CD8-positive, alpha-beta memory T cell (primary cell): ENCODE measurements around the gene RAB21. TPM values are rescaled to one million over a fixed set of nuclear protein-coding genes. Genes with fewer than 3 reads are reported as not detected.

ENCODE experiments used
- CTCF ChIA-PET: fragments of 350-600 bp; sonication (Branson Sonifier 250); formaldehyde crosslinking; loops from one replicate; lab custom pipeline; 2021; ENCODE audit warnings: antibody characterized with exemption; lab: Charles Lee
- POLR2A ChIA-PET: fragments of 350-600 bp; sonication (Branson Sonifier 250); formaldehyde crosslinking; loops from one replicate; lab custom pipeline; 2021; ENCODE audit warnings: antibody characterized with exemption; lab: Charles Lee
- DNase-seq, 5 donors: peaks; one replicate each; pipeline versions ENCODE4 v3.0.0 to v3.0.0-alpha.2; 2020 to 2022; ENCODE audit warnings: mixed read lengths in 1 of 5
- H3K27ac ChIP-seq: one replicate; pipeline ENCODE4 v1.7.0; 2013; ENCODE audit warnings: low read depth, mild to moderate bottlenecking, low read length, moderate library complexity
- H3K27me3 ChIP-seq: 2 replicates; pipeline ENCODE4 v1.7.0; 2013; ENCODE audit warnings: low read length, mild to moderate bottlenecking; ENCODE audit not compliant: insufficient read depth, poor library complexity, severe bottlenecking
- H3K36me3 ChIP-seq: 2 replicates; pipeline ENCODE4 v1.7.0; 2013; ENCODE audit warnings: mild to moderate bottlenecking, low read length, moderate library complexity; ENCODE audit not compliant: insufficient read depth
- H3K4me1 ChIP-seq: 2 replicates; pipeline ENCODE4 v1.7.0; 2013; ENCODE audit warnings: mild to moderate bottlenecking, low read length, moderate library complexity; ENCODE audit not compliant: insufficient read depth
- H3K4me3 ChIP-seq: 2 replicates; pipeline ENCODE4 v1.7.0; 2013; ENCODE audit warnings: mild to moderate bottlenecking, low read length
- H3K9me3 ChIP-seq: 2 replicates; pipeline ENCODE4 v1.7.0; 2013; ENCODE audit warnings: mild to moderate bottlenecking, low read length
- H3K27ac Mint-ChIP-seq, 8 donors: one replicate each; pipeline ENCODE4 v1.8.0; 2020 to 2021; ENCODE audit warnings: mixed read lengths in 8 of 8, mild to moderate bottlenecking in 6 of 8, inconsistent platforms in 3 of 8, moderate library complexity in 3 of 8
- H3K27me3 Mint-ChIP-seq, 2 donors: one replicate each; pipeline ENCODE4 v1.8.0; 2020 to 2021; ENCODE audit warnings: mixed read lengths in 2 of 2, mild to moderate bottlenecking in 1 of 2, moderate library complexity in 1 of 2
- H3K36me3 Mint-ChIP-seq, 3 donors: one replicate each; pipeline ENCODE4 v1.8.0; 2020 to 2021; ENCODE audit warnings: mixed read lengths in 3 of 3, inconsistent platforms in 1 of 3, mild to moderate bottlenecking in 1 of 3
- H3K4me1 Mint-ChIP-seq, 3 donors: one replicate each; pipeline ENCODE4 v1.8.0; 2020 to 2021; ENCODE audit warnings: mixed read lengths in 3 of 3, inconsistent platforms in 1 of 3, mild to moderate bottlenecking in 1 of 3
- H3K4me3 Mint-ChIP-seq, 7 donors: one replicate each; pipeline ENCODE4 v1.8.0; 2020 to 2021; ENCODE audit warnings: mixed read lengths in 7 of 7, mild to moderate bottlenecking in 6 of 7, moderate library complexity in 4 of 7, inconsistent platforms in 2 of 7
- H3K9me3 Mint-ChIP-seq, 5 donors: one replicate each; pipeline ENCODE4 v1.8.0; 2020 to 2022; ENCODE audit warnings: mixed read lengths in 5 of 5, mild to moderate bottlenecking in 3 of 5, moderate library complexity in 2 of 5, inconsistent platforms in 1 of 5
- polyA plus RNA-seq: library from polyadenylated mRNA; unstranded; fragments of 300-500 nt; fragmentation: Illumina TruSeq; gene quantifications from one replicate; pipeline ENCODE4 v1.2.3, GENCODE V29; 2021
- total RNA-seq, 2 experiments: library from RNA; stranded (reverse); gene quantifications; one replicate each; pipeline ENCODE4 v1.2.3, GENCODE V29; 2021

Gene RAB21
- total and polyA plus RNA-seq, 3 experiments from 2014 or later = 39.3 to 106 (median 100) TPM

DNA sequence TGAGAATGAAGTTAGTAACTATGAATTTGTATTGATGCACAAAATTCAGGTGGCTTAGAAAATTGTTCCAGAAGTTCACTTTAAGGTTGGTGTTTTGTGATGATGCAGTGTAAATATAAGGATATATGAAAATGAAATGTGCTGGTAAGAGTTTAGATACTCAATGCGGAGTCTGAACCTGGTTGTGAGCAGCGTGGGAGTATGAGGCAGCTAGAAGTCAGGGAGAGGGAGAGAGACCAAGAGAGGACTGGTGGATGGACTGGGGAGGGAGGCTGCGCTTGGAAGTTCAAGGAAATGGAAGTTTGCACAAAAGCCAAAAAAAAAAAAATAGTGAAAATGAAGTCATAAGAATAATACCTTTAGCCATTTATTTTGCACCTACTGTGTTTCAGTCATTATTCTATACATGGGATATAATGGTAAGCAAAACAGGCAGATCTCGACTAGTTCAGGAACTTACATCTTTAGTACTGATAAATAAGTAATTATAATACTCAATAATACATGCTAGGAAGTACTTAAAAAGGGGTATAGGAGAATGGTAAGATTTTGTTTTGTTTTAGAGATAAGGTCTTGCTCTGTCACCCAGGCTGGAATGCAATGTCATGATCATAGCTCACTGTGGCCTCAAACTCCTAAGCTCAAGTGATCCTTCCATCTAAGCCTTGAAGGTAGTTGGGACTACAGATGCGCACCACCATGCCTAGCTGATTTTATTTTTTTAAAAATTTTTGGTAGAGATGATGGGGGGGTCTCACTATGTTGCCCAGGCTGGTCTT, 10.0 kb upstream of the RAB21 start:
- Mint-ChIP-seq H3K4me1 (no peaks in the 10 kb centered on the region), H3K27me3 (peaks cover 12 to 21% of the 10 kb centered on the region in 2 donors), H3K4me3 (no peak overlapping the region), H3K27ac (peak overlapping the region in 1 of 8 donors; percentile 14), H3K36me3 (no peaks in the 10 kb centered on the region), H3K9me3 (no peaks in the 10 kb centered on the region)
- Histone ChIP-seq H3K27ac (no peak overlapping the region), H3K36me3 (no peaks in the 10 kb centered on the region), H3K4me1 (no peaks in the 10 kb centered on the region), H3K9me3 (no peaks in the 10 kb centered on the region), H3K27me3 (no peaks in the 10 kb centered on the region), H3K4me3 (no peak overlapping the region)
- no peak for DNase-seq
- CTCF ChIA-PET = interaction anchor here (1.5 to 1.6 kb wide), 2 partner anchors 10 to 13 kb away, joined by 3 to 5 read pairs; partner anchors contain the start of gene RAB21
- POLR2A ChIA-PET = interaction anchor here (1.0 kb wide), 1 partner anchor 9 kb away, joined by 3 read pairs; no protein-coding TSS in a partner anchor

DNA sequence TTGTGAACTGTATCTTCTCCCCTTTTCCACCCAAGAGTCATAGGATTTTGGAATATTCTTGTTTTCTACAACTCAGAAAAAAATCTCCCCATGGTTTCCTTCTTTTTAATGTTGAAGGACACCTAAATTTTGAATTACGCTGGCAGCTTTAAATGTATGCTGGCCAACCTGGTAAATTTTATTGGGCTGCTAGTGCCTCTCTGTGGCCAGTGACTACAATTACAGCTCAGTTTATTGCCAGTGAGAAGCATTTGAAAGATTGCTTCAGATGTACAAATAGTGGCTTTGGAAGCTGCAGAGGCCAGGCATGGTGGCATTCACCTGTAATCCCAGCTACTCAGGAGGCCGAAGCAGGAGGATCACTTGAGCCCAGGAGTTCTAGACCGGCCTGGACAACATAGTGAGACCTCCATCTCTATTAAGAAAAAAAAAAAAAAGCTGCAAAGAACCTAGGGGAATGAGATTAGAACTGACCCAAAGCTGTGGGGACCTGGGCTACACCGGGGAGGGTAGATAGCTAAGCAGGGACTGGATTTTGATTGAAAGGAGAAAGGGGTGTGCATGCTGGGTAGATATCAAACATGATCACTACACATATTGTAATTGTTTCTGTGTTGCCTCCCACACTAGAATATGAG, 7.6 kb upstream of the RAB21 start:
- H3K27me3 ChIP-seq = no peaks in the 10 kb centered on the region
- ChIA-PET CTCF (interaction anchor here (0.7 to 3.5 kb wide), 23 partner anchors 8 to 1846 kb away, joined by 3 to 20 read pairs (median 4); partner anchors contain the start of genes RAB21, THAP2, TMEM19 and ZFC3H1), POLR2A (interaction anchor here (1.0 to 1.2 kb wide), 2 partner anchors 9 to 83 kb away, joined by 3 read pairs; partner anchors contain the start of gene THAP2)
- H3K9me3 Mint-ChIP-seq = no peaks in the 10 kb centered on the region
- peaks cover 16 to 31% of the 10 kb centered on the region in 2 donors for H3K27me3 Mint-ChIP-seq
- no peaks in the 10 kb centered on the region for H3K36me3 Mint-ChIP-seq
- no peaks in the 10 kb centered on the region for H3K36me3 ChIP-seq
- H3K4me1 ChIP-seq = no peaks in the 10 kb centered on the region
- peak; percentile 12 to 62 (median 52) for DNase-seq
- no peak overlapping the region for H3K27ac ChIP-seq
- no peak overlapping the region for H3K4me3 Mint-ChIP-seq
- no peaks in the 10 kb centered on the region for H3K4me1 Mint-ChIP-seq
- no peak overlapping the region for H3K4me3 ChIP-seq
- H3K27ac Mint-ChIP-seq = no peak overlapping the region
- H3K9me3 ChIP-seq = no peaks in the 10 kb centered on the region

DNA sequence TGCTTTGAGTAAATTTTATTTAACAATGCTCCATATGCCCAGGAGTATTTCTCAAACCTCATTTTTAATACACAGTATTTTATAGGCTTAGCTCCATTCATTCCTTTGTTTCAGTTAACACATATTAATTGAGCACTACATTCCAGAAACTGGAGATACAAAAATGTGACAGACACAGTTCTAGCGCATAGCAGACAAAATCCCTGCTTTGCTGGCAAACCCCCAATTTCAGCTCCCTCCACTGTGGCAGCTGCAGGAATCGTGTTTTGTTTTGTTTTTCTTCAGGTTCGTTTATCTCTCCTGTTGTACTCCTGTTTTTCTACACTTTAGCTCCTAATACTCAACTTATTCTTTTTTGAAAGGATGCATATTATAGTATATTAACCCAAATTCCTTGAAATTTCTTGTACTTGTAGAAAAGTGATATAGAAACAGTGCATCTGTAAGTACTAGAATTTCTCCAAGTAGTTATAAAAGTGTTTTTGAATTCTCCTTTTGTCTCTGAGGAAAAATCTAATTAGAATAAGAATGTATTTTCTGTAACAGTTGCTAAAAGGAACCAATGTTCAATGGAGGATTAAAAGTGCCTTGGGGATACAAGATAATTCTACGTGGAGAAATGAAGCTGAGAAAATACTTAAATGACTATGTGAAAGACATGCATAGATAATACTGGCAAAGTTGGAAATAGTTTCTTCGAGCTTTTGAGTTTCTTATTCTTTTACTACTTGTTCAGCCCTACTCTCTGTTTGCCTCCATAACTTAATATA, 6.4 kb upstream of the RAB21 start:
- no peak overlapping the region for H3K4me3 ChIP-seq
- no peaks in the 10 kb centered on the region for H3K4me1 Mint-ChIP-seq
- no peak overlapping the region for H3K27ac ChIP-seq
- no peaks in the 10 kb centered on the region for H3K9me3 Mint-ChIP-seq
- no peaks in the 10 kb centered on the region for H3K27me3 ChIP-seq
- H3K27me3 Mint-ChIP-seq = peaks cover 18 to 31% of the 10 kb centered on the region in 2 donors
- no peak overlapping the region for H3K4me3 Mint-ChIP-seq
- DNase-seq = no peak
- no peak overlapping the region for H3K27ac Mint-ChIP-seq
- H3K36me3 ChIP-seq = no peaks in the 10 kb centered on the region
- no peaks in the 10 kb centered on the region for H3K9me3 ChIP-seq
- POLR2A ChIA-PET = no interaction called here
- H3K4me1 ChIP-seq = no peaks in the 10 kb centered on the region
- H3K36me3 Mint-ChIP-seq = no peaks in the 10 kb centered on the region
- CTCF ChIA-PET = interaction anchor here (1.9 to 3.5 kb wide), 6 partner anchors 7 to 333 kb away, joined by 8 to 20 read pairs (median 15); partner anchors contain the start of genes RAB21, THAP2, TMEM19 and ZFC3H1

DNA sequence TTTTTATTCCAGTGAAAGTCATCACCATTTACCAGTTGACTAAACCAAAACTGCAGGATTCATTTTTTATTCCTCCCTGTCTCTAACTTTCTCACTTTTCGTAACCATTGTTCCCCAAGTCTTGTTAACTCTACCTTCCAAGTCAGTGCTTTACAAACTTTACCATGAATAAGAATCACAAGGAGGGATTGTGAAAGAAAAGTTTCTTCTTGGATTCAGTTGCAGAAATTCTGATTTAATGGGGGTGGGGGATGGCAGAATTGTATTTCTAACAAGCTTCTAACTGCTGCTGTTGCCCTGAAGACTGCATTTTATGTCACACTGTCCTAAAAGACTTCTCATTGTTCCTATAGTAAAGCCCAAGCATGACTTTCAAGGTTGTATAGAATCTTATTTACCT, 5.0 kb upstream of the RAB21 start:
- peaks cover 7 to 8% (median 8%) of the 10 kb centered on the region in 3 donors for H3K4me1 Mint-ChIP-seq
- no peaks in the 10 kb centered on the region for H3K27me3 ChIP-seq
- no peak overlapping the region for H3K27ac ChIP-seq
- H3K27ac Mint-ChIP-seq = no peak overlapping the region
- no peak overlapping the region for H3K4me3 ChIP-seq
- peaks cover 19 to 31% of the 10 kb centered on the region in 2 donors for H3K27me3 Mint-ChIP-seq
- no peaks in the 10 kb centered on the region for H3K36me3 ChIP-seq
- peaks cover 0 to 1% (median 0%) of the 10 kb centered on the region in 3 donors for H3K36me3 Mint-ChIP-seq
- ChIA-PET CTCF (interaction anchor here (1.6 to 2.0 kb wide), 2 partner anchors 11 to 21 kb away, joined by 4 to 6 read pairs; no protein-coding TSS in a partner anchor), POLR2A (no interaction called here)
- peaks cover 6% of the 10 kb centered on the region for H3K4me1 ChIP-seq
- no peak for DNase-seq
- H3K4me3 Mint-ChIP-seq = no peak overlapping the region
- H3K9me3 Mint-ChIP-seq = no peaks in the 10 kb centered on the region
- no peaks in the 10 kb centered on the region for H3K9me3 ChIP-seq

DNA sequence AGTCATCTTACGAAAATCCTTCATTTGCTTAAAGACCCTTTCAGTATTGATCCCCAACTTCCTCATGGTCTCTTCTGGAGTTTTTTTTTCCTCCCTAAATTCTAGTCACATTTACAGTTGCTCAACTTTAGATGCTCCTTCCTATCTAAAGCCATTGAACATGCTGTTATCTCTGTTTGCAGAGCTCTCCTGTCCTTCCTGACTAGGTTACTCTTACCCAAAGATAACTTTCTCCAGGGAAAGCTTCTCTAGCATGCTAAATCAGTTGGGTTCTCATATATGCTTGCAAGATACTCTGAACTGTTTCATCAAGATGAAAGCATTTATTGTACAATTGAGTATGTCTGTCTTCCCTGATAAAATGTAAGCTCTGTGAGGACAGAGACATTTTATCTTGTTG, 1.8 kb upstream of the RAB21 start:
- no peaks in the 10 kb centered on the region for H3K36me3 ChIP-seq
- ChIA-PET CTCF (no interaction called here), POLR2A (no interaction called here)
- no peak overlapping the region for H3K4me3 ChIP-seq
- Mint-ChIP-seq H3K9me3 (peaks cover 0 to 2% (median 0%) of the 10 kb centered on the region in 5 donors), H3K4me1 (peaks cover 28 to 34% (median 31%) of the 10 kb centered on the region in 3 donors), H3K27me3 (peaks cover 16 to 28% of the 10 kb centered on the region in 2 donors), H3K36me3 (peaks cover 0 to 23% (median 5%) of the 10 kb centered on the region in 3 donors), H3K27ac (peak overlapping the region in 1 of 8 donors; percentile 14), H3K4me3 (peak overlapping the region in 1 of 7 donors; percentile 64)
- no peak overlapping the region for H3K27ac ChIP-seq
- H3K27me3 ChIP-seq = no peaks in the 10 kb centered on the region
- H3K9me3 ChIP-seq = no peaks in the 10 kb centered on the region
- peaks cover 22% of the 10 kb centered on the region for H3K4me1 ChIP-seq
- no peak for DNase-seq

DNA sequence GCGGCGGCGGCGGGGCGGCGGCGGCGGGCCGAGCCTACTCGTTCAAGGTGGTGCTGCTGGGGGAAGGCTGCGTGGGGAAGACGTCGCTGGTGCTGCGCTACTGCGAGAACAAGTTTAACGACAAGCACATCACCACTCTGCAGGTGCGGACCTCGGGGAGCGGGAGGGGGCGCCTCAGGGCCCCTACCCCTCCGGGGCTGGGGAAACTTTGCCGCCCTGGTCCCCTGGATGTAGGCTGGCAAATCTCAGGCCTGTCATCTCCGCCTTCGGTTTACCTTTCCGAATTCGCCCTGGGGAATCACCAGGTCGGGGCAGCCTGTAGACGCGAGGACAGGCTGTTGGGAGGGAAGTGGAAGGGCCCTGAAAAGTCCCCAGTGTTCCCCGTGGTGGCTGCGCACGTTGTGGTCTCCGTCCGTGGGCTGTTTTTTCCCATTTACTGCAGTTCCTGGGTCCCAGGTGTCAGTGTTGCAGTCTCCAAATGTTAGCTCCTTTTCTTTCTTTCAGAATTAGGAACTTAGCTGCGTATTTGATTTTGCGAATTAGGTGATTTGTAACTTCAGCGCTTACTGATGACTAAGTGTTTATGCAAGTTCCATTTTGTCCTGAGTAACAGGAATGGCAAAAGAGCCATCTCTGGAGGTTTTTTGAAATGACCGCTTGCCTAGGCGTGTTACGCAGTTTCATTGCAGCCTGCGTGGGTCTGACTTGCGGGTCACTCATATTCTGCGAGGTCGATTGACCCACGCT, 656 bp downstream of the RAB21 start:
- Histone ChIP-seq H3K36me3 (peaks cover 6% of the 10 kb centered on the region), H3K9me3 (peaks cover 2% of the 10 kb centered on the region), H3K4me1 (peaks cover 22% of the 10 kb centered on the region), H3K27me3 (no peaks in the 10 kb centered on the region), H3K27ac (peak overlapping the region; percentile 91), H3K4me3 (peak overlapping the region; percentile 87)
- CTCF ChIA-PET = interaction anchor here (1.0 to 2.2 kb wide), 6 partner anchors 8 to 91 kb away, joined by 3 to 8 read pairs (median 5); partner anchors contain the start of genes THAP2 and ZFC3H1
- H3K36me3 Mint-ChIP-seq = peaks cover 11 to 47% (median 29%) of the 10 kb centered on the region in 3 donors
- DNase-seq = peak in 4 of 5 donors; percentile 45 to 70 (median 63)
- peak overlapping the region; percentile 93 to 99 (median 94) for H3K4me3 Mint-ChIP-seq
- POLR2A ChIA-PET = interaction anchor here (0.5 to 2.4 kb wide), 4 partner anchors 8 to 91 kb away, joined by 3 to 28 read pairs (median 8); partner anchors contain the start of genes TBC1D15, THAP2 and ZFC3H1
- H3K27ac Mint-ChIP-seq = peak overlapping the region; percentile 94 to 99 (median 98)
- H3K27me3 Mint-ChIP-seq = peaks cover 7 to 12% of the 10 kb centered on the region in 2 donors
- H3K4me1 Mint-ChIP-seq = peaks cover 41 to 57% (median 54%) of the 10 kb centered on the region in 3 donors
- peaks cover 8 to 21% (median 18%) of the 10 kb centered on the region in 5 donors for H3K9me3 Mint-ChIP-seq
